Fibroblast of lung (primary cell): Measurements from ENCODE around the gene FSIP1.

Source experiments
- CTCF ChIP-seq, 2 donors: IDR thresholded peaks in 1 of 2; conservative IDR thresholded peaks in 1 of 2; 1 replicate in 1 of 2; 2 replicates in 1 of 2; pipeline ENCODE4 v1.5.1; 2011 to 2012; ENCODE audit warnings: low read length in 2 of 2, control low read depth in 1 of 2, inconsistent platforms in 1 of 2, low read depth in 1 of 2, mild to moderate bottlenecking in 1 of 2
- EZH2 ChIP-seq: IDR thresholded peaks from 2 replicates; pipeline ENCODE4 v1.5.1; 2012; ENCODE audit warnings: low read length, control low read depth, mild to moderate bottlenecking; ENCODE audit errors: missing control alignments

- no peak for TF ChIP-seq CTCF (conservative IDR thresholded peaks at IDR 0.05 in 1 of 2, IDR thresholded peaks at IDR 0.05 in 1 of 2; ENCODE audit: low read depth in 1 of 2, low read length in 2 of 2)
- no peak for TF ChIP-seq EZH2
Measured at GRCh38 chr15:39616731-39617455, 165.7 kb downstream of the FSIP1 start.
